MCF 10A (cell line): ENCODE data around the gene KIZ. TPM values are rescaled to one million over a fixed set of nuclear protein-coding genes. Genes with fewer than 3 reads are reported as not detected.

ENCODE experiments used
- BruUV-seq: library from RNA; stranded (reverse); fragments of 400-500 nt; replicated peaks from 2 replicates; lab custom pipeline; 2021; lab: Mats Ljungman, UMichigan
- CTCF ChIA-PET: fragments of 300-600 bp; sonication (Branson Sonifier 250); formaldehyde crosslinking; extraction: SDS; loops from one replicate; lab custom pipeline; 2021; ENCODE audit warnings: antibody characterized with exemption, inconsistent platforms; lab: Yijun Ruan, JAX
- POLR2A ChIA-PET: fragments of 300-600, 350-650 bp; sonication (Branson Sonifier 250); formaldehyde crosslinking; extraction: SDS; loops from one replicate; lab custom pipeline; 2020; ENCODE audit warnings: antibody characterized with exemption, inconsistent platforms; lab: Yijun Ruan, JAX
- DNase-seq: peaks from one replicate; pipeline ENCODE4 v3.0.0-alpha.2; 2018; ENCODE audit not compliant: unreplicated experiment
- H3K27ac Mint-ChIP-seq: one replicate; pipeline ENCODE4 v1.8.0; 2022; ENCODE audit warnings: mild to moderate bottlenecking, low read depth, mixed read lengths; ENCODE audit not compliant: unreplicated experiment
- H3K27me3 Mint-ChIP-seq: one replicate; pipeline ENCODE4 v1.8.0; 2022; ENCODE audit warnings: mixed read lengths; ENCODE audit not compliant: insufficient read depth, unreplicated experiment
- H3K36me3 Mint-ChIP-seq: one replicate; pipeline ENCODE4 v1.8.0; 2022; ENCODE audit warnings: mild to moderate bottlenecking, moderate library complexity, mixed read lengths; ENCODE audit not compliant: insufficient read depth, unreplicated experiment
- H3K4me1 Mint-ChIP-seq: one replicate; pipeline ENCODE4 v1.8.0; 2022; ENCODE audit warnings: mixed read lengths; ENCODE audit not compliant: insufficient read depth, unreplicated experiment
- H3K4me3 Mint-ChIP-seq: one replicate; pipeline ENCODE4 v1.8.0; 2022; ENCODE audit warnings: mild to moderate bottlenecking, moderate library complexity, mixed read lengths; ENCODE audit not compliant: unreplicated experiment
- H3K9me3 Mint-ChIP-seq: one replicate; pipeline ENCODE4 v1.8.0; 2022; ENCODE audit warnings: mixed read lengths; ENCODE audit not compliant: unreplicated experiment
- CTCF ChIP-seq: fragments of 200-600 bp; IDR thresholded peaks from one replicate; pipeline ENCODE4 v1.8.0; 2022; ENCODE audit warnings: antibody characterized with exemption, mild to moderate bottlenecking; ENCODE audit not compliant: unreplicated experiment
- intact Hi-C: fragments of 100-400 bp; cut with micrococcal nuclease; formaldehyde crosslinking; loops from 2 replicates; pipeline ENCODE4 v1.14.1; 2022
- total RNA-seq: library from RNA; stranded (reverse); gene quantifications from 2 replicates; pipeline ENCODE4 v1.2.3, GENCODE V29; 2022

KIZ gene
- total RNA-seq, 1 experiment from 2014 or later: 56.1 TPM

GRCh38 chr20:21151791-21152190 lies 25.9 kb downstream of the KIZ start:
- Mint-ChIP-seq H3K4me3 (no peak overlapping the region), H3K27me3 (no peaks in the 10 kb centered on the region), H3K4me1 (peaks cover 8% of the 10 kb centered on the region), H3K36me3 (peaks cover 5% of the 10 kb centered on the region), H3K27ac (no peak overlapping the region), H3K9me3 (no peaks in the 10 kb centered on the region)
- no TSS peak for BruUV-seq
- intact Hi-C loops: no loop called here
- DNase-seq: no peak
- ChIA-PET CTCF (interaction anchor here (1.2 to 2.3 kb wide), 4 partner anchors 31 to 353 kb away, joined by 3 to 12 read pairs (median 6); no protein-coding TSS in a partner anchor), POLR2A (interaction anchor here (1.1 to 1.9 kb wide), 2 partner anchors 10 to 11 kb away, joined by 3 to 7 read pairs; no protein-coding TSS in a partner anchor)
- no peak for TF ChIP-seq CTCF

DNA sequence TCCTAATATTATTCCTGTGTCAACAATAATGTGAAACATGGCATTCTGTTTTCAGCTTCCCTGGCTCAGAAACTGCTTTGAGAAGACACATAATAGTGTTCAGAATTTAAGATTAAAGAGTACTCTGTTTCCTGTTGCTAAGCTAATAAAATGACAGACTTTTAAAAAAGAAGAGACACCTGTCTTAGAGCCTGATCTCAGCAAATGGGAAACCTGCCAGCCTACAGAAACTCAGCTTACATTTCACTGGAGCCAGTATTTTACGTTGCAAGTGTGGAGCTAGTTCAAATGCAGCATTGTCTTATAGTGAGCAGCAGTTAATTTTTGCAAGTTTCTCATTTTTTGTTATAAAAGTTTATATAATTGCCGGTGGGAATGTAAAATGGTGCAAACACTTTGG lies 28.8 kb downstream of the KIZ start:
- H3K4me1 Mint-ChIP-seq: no peaks in the 10 kb centered on the region
- TF ChIP-seq CTCF: no peak
- CTCF ChIA-PET: interaction anchor here (0.6 to 1.0 kb wide), 4 partner anchors 17 to 702 kb away, joined by 3 to 4 read pairs (median 4); no protein-coding TSS in a partner anchor
- no TSS peak for BruUV-seq
- intact Hi-C loops: no loop called here
- POLR2A ChIA-PET: no interaction called here
- no peak for DNase-seq
- peaks cover 6% of the 10 kb centered on the region for H3K36me3 Mint-ChIP-seq
- no peak overlapping the region for H3K27ac Mint-ChIP-seq
- no peaks in the 10 kb centered on the region for H3K9me3 Mint-ChIP-seq
- no peaks in the 10 kb centered on the region for H3K27me3 Mint-ChIP-seq
- no peak overlapping the region for H3K4me3 Mint-ChIP-seq

DNA sequence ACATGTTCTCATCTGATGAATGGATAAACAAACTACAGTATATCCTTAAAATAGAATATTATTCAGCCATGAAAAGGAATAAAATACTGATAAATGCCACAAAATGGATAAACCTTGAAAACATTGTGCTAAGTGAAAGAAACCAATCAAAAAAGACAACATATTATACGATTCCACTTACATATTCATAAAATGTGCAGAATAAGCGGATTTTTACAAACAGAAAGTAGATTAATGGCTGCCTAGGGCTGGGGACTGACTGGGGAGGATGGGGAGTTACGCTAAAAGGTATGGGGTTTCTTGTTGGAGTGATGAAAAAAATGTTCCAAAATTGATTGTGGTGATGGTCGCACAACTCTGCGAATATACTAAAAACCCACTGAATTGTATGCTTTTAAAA lies 29.4 kb downstream of the KIZ start:
- ChIA-PET CTCF (interaction anchor here (0.6 to 1.0 kb wide), 3 partner anchors 17 to 702 kb away, joined by 3 to 4 read pairs (median 4); no protein-coding TSS in a partner anchor), POLR2A (no interaction called here)
- TF ChIP-seq CTCF: no peak
- Mint-ChIP-seq H3K4me1 (no peaks in the 10 kb centered on the region), H3K27ac (no peak overlapping the region), H3K27me3 (no peaks in the 10 kb centered on the region), H3K4me3 (no peak overlapping the region), H3K9me3 (no peaks in the 10 kb centered on the region), H3K36me3 (peaks cover 10% of the 10 kb centered on the region)
- intact Hi-C loops: no loop called here
- no peak for DNase-seq
- no TSS peak for BruUV-seq

DNA sequence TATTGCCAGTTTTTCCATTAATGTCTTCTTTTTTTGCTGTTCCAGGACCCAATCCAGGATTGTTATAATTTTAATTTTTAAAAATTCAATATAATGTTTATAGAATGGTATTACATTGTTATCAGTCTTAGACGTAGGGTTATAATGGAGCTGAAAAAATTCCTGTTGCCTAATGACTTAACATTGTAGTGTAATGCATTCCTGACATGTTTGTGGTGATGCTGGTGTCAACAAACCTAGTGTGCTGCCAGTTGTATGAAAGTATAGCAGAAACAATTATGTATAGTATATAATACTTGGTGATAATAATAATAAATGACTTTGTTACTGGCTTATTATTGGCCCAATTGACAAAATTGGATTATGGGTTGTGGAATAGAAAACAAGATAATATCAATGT lies 30.4 kb downstream of the KIZ start:
- Mint-ChIP-seq H3K9me3 (no peaks in the 10 kb centered on the region), H3K4me3 (no peak overlapping the region), H3K4me1 (no peaks in the 10 kb centered on the region), H3K36me3 (peaks cover 14% of the 10 kb centered on the region), H3K27me3 (no peaks in the 10 kb centered on the region), H3K27ac (no peak overlapping the region)
- intact Hi-C loops: no loop called here
- ChIA-PET CTCF (interaction anchor here (0.7 to 1.1 kb wide), 2 partner anchors 9 to 415 kb away, joined by 3 read pairs; no protein-coding TSS in a partner anchor), POLR2A (no interaction called here)
- no TSS peak for BruUV-seq
- TF ChIP-seq CTCF: no peak
- DNase-seq: peak; percentile 13
